ENCODE data around the gene HAPLN1.

DNA sequence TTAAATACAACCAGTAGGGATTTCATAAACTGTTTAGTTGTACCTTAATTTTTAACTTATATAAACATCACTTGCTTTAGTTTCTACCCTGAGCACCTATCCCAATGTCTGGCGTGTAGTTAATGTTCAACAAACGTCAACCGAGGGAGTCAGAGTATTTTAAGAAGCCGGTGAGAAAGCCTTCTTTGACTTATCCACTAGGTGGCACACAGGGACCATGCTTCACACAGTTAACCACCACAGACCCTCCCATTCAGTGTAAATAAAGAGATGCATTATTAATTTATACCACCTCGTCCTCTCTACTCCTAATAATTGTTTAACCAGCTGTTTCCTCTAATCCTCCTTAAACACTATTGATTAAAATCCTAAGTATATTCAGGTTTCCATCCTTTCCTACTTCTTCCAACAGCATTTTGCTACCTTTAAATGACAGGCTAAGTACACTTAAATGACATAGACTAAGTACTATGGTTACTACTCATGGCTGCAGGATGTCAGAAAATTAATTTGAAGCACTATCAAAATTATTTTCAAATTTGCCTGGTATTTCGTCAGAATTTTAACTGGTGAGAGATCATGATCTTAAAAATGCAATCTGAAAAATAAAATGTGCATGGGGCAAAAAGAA, 2.3 kb downstream of the HAPLN1 start:
- TF ChIP-seq, protein P1, sequence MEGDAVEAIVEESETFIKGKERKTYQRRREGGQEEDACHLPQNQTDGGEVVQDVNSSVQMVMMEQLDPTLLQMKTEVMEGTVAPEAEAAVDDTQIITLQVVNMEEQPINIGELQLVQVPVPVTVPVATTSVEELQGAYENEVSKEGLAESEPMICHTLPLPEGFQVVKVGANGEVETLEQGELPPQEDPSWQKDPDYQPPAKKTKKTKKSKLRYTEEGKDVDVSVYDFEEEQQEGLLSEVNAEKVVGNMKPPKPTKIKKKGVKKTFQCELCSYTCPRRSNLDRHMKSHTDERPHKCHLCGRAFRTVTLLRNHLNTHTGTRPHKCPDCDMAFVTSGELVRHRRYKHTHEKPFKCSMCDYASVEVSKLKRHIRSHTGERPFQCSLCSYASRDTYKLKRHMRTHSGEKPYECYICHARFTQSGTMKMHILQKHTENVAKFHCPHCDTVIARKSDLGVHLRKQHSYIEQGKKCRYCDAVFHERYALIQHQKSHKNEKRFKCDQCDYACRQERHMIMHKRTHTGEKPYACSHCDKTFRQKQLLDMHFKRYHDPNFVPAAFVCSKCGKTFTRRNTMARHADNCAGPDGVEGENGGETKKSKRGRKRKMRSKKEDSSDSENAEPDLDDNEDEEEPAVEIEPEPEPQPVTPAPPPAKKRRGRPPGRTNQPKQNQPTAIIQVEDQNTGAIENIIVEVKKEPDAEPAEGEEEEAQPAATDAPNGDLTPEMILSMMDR (IDR thresholded peaks at IDR 0.05; ENCODE audit: low read length), result peak; percentile 82
- TF ChIP-seq EZH2phosphoT487 (IDR thresholded peaks at IDR 0.05; ENCODE audit: low read length), result no peak
- no peak for TF ChIP-seq EZH2 (optimal IDR thresholded peaks at IDR 0.05; ENCODE audit: low read depth, low read length)
